CD14-positive monocyte (primary cell): Measurements from ENCODE around the gene CLDN10. TPM values are rescaled to one million over a fixed set of nuclear protein-coding genes. Genes with fewer than 3 reads are reported as not detected.
A peak's percentile ranks its signal among the peaks of the same experiment; 100 is the strongest.

ENCODE experiments used
- DNase-seq, 3 donors: peaks; one replicate each; pipeline ENCODE4 v3.0.0-alpha.2; 2011 to 2022
- H2AFZ ChIP-seq: 2 replicates; pipeline ENCODE4 v1.6.0; 2012; ENCODE audit warnings: mild to moderate bottlenecking, low read depth, low read length, inconsistent platforms; ENCODE audit not compliant: insufficient read depth, poor library complexity, severe bottlenecking
- H3K27ac ChIP-seq, 2 donors: 1 replicate in 1 of 2; 2 replicates in 1 of 2; pipeline ENCODE4 v1.5.1; 2012 to 2013; ENCODE audit warnings: low read length in 2 of 2, control low read depth in 1 of 2, inconsistent platforms in 1 of 2, low read depth in 1 of 2, mild to moderate bottlenecking in 1 of 2
- H3K27me3 ChIP-seq, 2 donors: one replicate each; pipeline versions ENCODE4 v1.6.0 to v1.6.1; 2011 to 2013; ENCODE audit warnings: low read length in 2 of 2; ENCODE audit not compliant: control insufficient read depth in 2 of 2, insufficient read depth in 2 of 2
- H3K36me3 ChIP-seq, 2 donors: replicated peaks in 1 of 2; 1 replicate in 1 of 2; 2 replicates in 1 of 2; pipeline versions ENCODE4 v1.5.1 to v1.6.1; 2012 to 2013; ENCODE audit warnings: low read length in 2 of 2, control low read depth in 1 of 2, inconsistent platforms in 1 of 2, mild to moderate bottlenecking in 1 of 2; ENCODE audit not compliant: insufficient read depth in 2 of 2, control insufficient read depth in 1 of 2
- H3K4me1 ChIP-seq, 2 donors: 1 replicate in 1 of 2; 2 replicates in 1 of 2; pipeline versions ENCODE4 v1.5.1 to v1.6.1; 2012 to 2013; ENCODE audit warnings: low read length in 2 of 2, control low read depth in 1 of 2, inconsistent platforms in 1 of 2, mild to moderate bottlenecking in 1 of 2, moderate library complexity in 1 of 2; ENCODE audit not compliant: insufficient read depth in 2 of 2, control insufficient read depth in 1 of 2
- H3K4me2 ChIP-seq: replicated peaks from 2 replicates; pipeline ENCODE3; 2012; ENCODE audit warnings: low read length, moderate library complexity, mild to moderate bottlenecking; ENCODE audit not compliant: poor library complexity, severe bottlenecking; ENCODE audit errors: extremely low read depth
- H3K4me3 ChIP-seq, 3 experiments: fragments of 200-600 bp in 1 of 3; sonication (generic) in 1 of 3; replicated peaks in 1 of 3; 1 replicate in 2 of 3; 2 replicates in 1 of 3; pipeline ENCODE4 v1.5.1; 2011 to 2013; ENCODE audit warnings: low read length in 3 of 3, mild to moderate bottlenecking in 3 of 3, control low read depth in 2 of 3, low read depth in 2 of 3, inconsistent platforms in 1 of 3, moderate library complexity in 1 of 3
- H3K79me2 ChIP-seq: 2 replicates; pipeline ENCODE4 v1.6.0; 2012; ENCODE audit warnings: mild to moderate bottlenecking, control low read depth, inconsistent platforms, low read length, moderate library complexity; ENCODE audit not compliant: insufficient read depth
- H3K9ac ChIP-seq: 2 replicates; pipeline ENCODE4 v1.6.0; 2017; ENCODE audit warnings: low read length, mild to moderate bottlenecking; ENCODE audit not compliant: insufficient read depth, poor library complexity, severe bottlenecking
- H3K9me3 ChIP-seq, 2 donors: replicated peaks in 1 of 2; 1 replicate in 1 of 2; 2 replicates in 1 of 2; pipeline versions ENCODE4 v1.5.1 to v1.6.1; 2012 to 2013; ENCODE audit warnings: low read length in 2 of 2, control low read depth in 1 of 2; ENCODE audit not compliant: control insufficient read depth in 1 of 2, insufficient read depth in 1 of 2
- H4K20me1 ChIP-seq: 2 replicates; pipeline ENCODE4 v1.6.0; 2012; ENCODE audit warnings: mild to moderate bottlenecking, low read length, control low read depth, moderate library complexity; ENCODE audit not compliant: insufficient read depth
- H3K27ac Mint-ChIP-seq, 7 donors: one replicate each; pipeline ENCODE4 v1.8.0; 2020; ENCODE audit warnings: mild to moderate bottlenecking in 7 of 7, mixed read lengths in 7 of 7, moderate library complexity in 6 of 7, inconsistent platforms in 2 of 7
- H3K27me3 Mint-ChIP-seq, 3 donors: one replicate each; pipeline ENCODE4 v1.8.0; 2021 to 2022; ENCODE audit warnings: low read depth in 3 of 3, mild to moderate bottlenecking in 3 of 3, mixed read lengths in 3 of 3, moderate library complexity in 3 of 3, inconsistent platforms in 1 of 3
- H3K36me3 Mint-ChIP-seq, 2 donors: one replicate each; pipeline ENCODE4 v1.8.0; 2020; ENCODE audit warnings: mixed read lengths in 2 of 2, inconsistent platforms in 1 of 2, mild to moderate bottlenecking in 1 of 2
- H3K4me1 Mint-ChIP-seq: one replicate; pipeline ENCODE4 v1.8.0; 2020; ENCODE audit warnings: mild to moderate bottlenecking, mixed read lengths
- H3K4me3 Mint-ChIP-seq, 2 donors: one replicate each; pipeline ENCODE4 v1.8.0; 2020; ENCODE audit warnings: mild to moderate bottlenecking in 2 of 2, mixed read lengths in 2 of 2, moderate library complexity in 1 of 2
- H3K9me3 Mint-ChIP-seq, 7 donors: one replicate each; pipeline ENCODE4 v1.8.0; 2020 to 2022; ENCODE audit warnings: mixed read lengths in 7 of 7, mild to moderate bottlenecking in 6 of 7, moderate library complexity in 6 of 7, inconsistent platforms in 2 of 7
- CTCF ChIP-seq: fragments of 200-600 bp; IDR thresholded peaks from one replicate; pipeline ENCODE4 v1.8.0; 2022; ENCODE audit warnings: antibody characterized with exemption, mild to moderate bottlenecking
- WGBS: methylation state at CpG from one replicate; pipeline ENCODE4 v1.1.5; 2013; ENCODE audit warnings: missing lambda C conversion rate; ENCODE audit not compliant: insufficient coverage; 5-methylcytosine and 5-hydroxymethylcytosine counted together
- intact Hi-C, 2 donors: fragments of 100-400 bp; cut with micrococcal nuclease; formaldehyde crosslinking; loops; one replicate each; pipeline versions ENCODE4 v1.15.0 to v1.15.1; 2023
- polyA minus RNA-seq: library from RNA; depleted of rRNA, polyadenylated mRNA; stranded (reverse); fragments of >200 nt; gene quantifications from 2 replicates; pipeline ENCODE4 v1.2.3, GENCODE V29; 2012
- polyA plus RNA-seq, 3 donors: library from polyadenylated mRNA; depleted of rRNA in 1 of 3; unstranded in 2 of 3; stranded (reverse) in 1 of 3; fragments of 300-500 nt in 2 of 3; fragments of >200 nt in 1 of 3; fragmentation: Illumina TruSeq in 2 of 3; gene quantifications; 1 replicate in 2 of 3; 2 replicates in 1 of 3; pipeline ENCODE4 v1.2.3, GENCODE V29; 2012 to 2021
- total RNA-seq, 12 experiments: library from RNA in 1 of 12; stranded (reverse) in 1 of 12; fragments of 120-200 nt in 1 of 12; gene quantifications; one replicate each; pipeline ENCODE4 v1.2.4 and lab custom pipeline; 2013 to 2026; ENCODE audit warnings: mixed read lengths in 6 of 12, inconsistent platforms in 1 of 12

Gene CLDN10
- not detected for total RNA-seq (2013)
- polyA plus RNA-seq (under 1 TPM in 1 of 3 donors, not detected in 2; 0.35 TPM), polyA minus RNA-seq (not detected in 2 replicates), total RNA-seq (lab: John Stamatoyannopoulos, UW) (0 to 0.90 (median 0.06) reads per million in 11 experiments)

- no peak within 1 kb of the TSS for H3K27ac ChIP-seq
- peaks cover 4 to 21% of the 10 kb centered on the region in 2 donors for H3K27me3 ChIP-seq
- Mint-ChIP-seq H3K36me3 (peaks cover 0 to 3% of the 10 kb centered on the region in 2 donors), H3K27ac (peak within 1 kb of the TSS in 1 of 7 donors; percentile 17), H3K9me3 (peaks cover 0 to 6% (median 1%) of the 10 kb centered on the region in 7 donors), H3K4me3 (peak within 1 kb of the TSS; percentile 78 to 96), H3K4me1 (peaks cover 29% of the 10 kb centered on the region), H3K27me3 (peaks cover 22 to 37% (median 31%) of the 10 kb centered on the region in 3 donors)
- peak within 1 kb of the TSS; percentile 76 for H2AFZ ChIP-seq
- no peaks in the 10 kb centered on the region for H3K36me3 ChIP-seq
- no peaks in the 10 kb centered on the region for H4K20me1 ChIP-seq
- H3K4me3 ChIP-seq: peak within 1 kb of the TSS; percentile 32 to 73 (median 40)
- H3K4me1 ChIP-seq: peaks cover 28 to 30% of the 10 kb centered on the region in 2 donors
- intact Hi-C loops: no loop called here
- DNase-seq: peak in 2 of 3 donors; percentile 25 to 37
- no peaks in the 10 kb centered on the region for H3K79me2 ChIP-seq
- WGBS: 1% methylated on average over 55 of the region's 70 CpGs
- H3K9ac ChIP-seq: peak within 1 kb of the TSS; percentile 29
- no peaks in the 10 kb centered on the region for H3K9me3 ChIP-seq
- TF ChIP-seq CTCF: peak; percentile 33
- H3K4me2 ChIP-seq: peak within 1 kb of the TSS; percentile 83
Measured at GRCh38 chr13:95552539-95553441, at the start of gene CLDN10. TSS of gene CLDN10 (plus strand) at chr13:95552720. CDS start at chr13:95552754, 34 bp downstream.

- Histone ChIP-seq H3K79me2 (no peaks in the 10 kb centered on the region), H3K4me1 (peaks cover 12 to 22% of the 10 kb centered on the region in 2 donors), H3K9me3 (peaks cover 0 to 4% of the 10 kb centered on the region in 2 donors), H3K27me3 (no peaks in the 10 kb centered on the region), H3K4me3 (no peak overlapping the region), H3K4me2 (no peak overlapping the region), H3K27ac (no peak overlapping the region), H4K20me1 (no peaks in the 10 kb centered on the region), H3K36me3 (no peaks in the 10 kb centered on the region), H2AFZ (no peak overlapping the region), H3K9ac (no peak overlapping the region)
- intact Hi-C loops: loop anchor here in 1 of 2 donors (10.0 kb wide), 1 partner anchor 171 kb away; the partner anchor contains the start of gene DNAJC3
- Mint-ChIP-seq H3K27me3 (no peaks in the 10 kb centered on the region), H3K27ac (peak overlapping the region in 1 of 7 donors; percentile 21), H3K4me1 (peaks cover 26% of the 10 kb centered on the region), H3K36me3 (peaks cover 5 to 8% of the 10 kb centered on the region in 2 donors), H3K4me3 (no peak overlapping the region), H3K9me3 (peaks cover 4 to 18% (median 14%) of the 10 kb centered on the region in 7 donors)
- no peak for TF ChIP-seq CTCF
- no peak for DNase-seq
- WGBS: no CpG with 5 or more reads among the region's 1 CpG
Measured at GRCh38 chr13:95503662-95504061, 48.9 kb upstream of the CLDN10 start.
